ENCODE measurements around the gene SORCS2.

Gene SORCS2

DNA sequence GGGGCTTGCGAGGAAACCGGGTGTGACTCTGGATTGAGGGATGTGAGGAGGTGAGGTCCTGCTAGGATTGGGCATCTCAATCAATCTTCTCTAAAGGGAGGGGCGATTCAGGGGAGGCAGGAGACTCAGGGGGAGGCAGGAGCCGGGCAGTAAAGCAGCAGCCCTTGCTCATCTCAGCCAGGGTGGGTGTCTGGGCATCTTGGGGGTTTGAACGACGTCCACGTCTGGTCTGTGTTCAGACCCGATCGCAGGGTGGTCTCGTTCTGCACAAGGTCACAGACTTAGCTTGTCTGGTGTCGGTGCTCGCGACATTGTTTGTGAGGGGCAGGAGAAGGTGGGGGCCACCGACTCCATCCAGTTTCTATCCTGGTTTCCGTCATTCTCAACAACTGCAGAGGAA is 473.7 kb downstream of the SORCS2 start:
- in situ Hi-C loops (cut with MboI; ENCODE audit: low sequenced_read_pairs): no loop called here

DNA sequence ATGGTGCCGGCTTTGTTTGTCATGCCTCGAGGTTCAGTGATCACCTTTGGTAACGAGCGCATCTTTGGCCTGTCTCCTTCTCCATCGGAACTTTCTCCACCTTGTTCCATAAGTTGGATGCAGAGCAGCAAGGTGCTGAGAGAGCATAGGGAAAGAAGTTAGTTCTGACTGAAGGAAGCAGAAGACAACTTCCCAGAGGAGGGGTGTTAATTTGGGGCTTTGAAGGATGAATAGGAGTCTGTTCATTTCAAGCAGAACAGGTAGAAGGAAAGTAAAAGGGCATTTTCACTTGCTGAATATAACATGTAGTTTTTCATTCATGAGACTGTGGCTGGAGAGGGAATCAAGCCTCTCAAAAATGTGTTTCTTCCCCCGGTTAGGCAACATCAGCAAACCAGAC is 474.4 kb downstream of the SORCS2 start:
- in situ Hi-C loops (cut with MboI; ENCODE audit: low sequenced_read_pairs): no loop called here

DNA sequence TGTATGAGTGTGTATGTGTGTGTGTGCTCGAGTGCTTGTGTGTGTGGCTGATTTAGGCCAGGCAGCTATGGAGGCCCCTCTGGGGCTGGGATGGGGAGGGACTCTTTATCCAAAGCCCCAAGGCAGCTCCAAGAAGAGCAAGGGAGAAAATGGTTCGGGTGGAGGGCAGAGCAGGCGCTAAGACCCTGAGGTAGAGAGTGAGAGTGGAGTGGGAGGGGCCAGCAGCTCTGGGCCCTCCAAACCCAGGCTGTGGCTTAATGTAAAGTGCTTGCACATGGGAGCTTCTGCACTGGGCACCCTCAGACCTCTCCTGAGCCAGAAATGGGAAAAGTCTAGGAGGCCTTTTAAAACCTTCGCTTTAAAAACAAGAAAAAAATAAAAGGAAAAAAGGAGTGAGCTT is 475.9 kb downstream of the SORCS2 start:
- in situ Hi-C loops (cut with MboI; ENCODE audit: low sequenced_read_pairs): no loop called here

DNA sequence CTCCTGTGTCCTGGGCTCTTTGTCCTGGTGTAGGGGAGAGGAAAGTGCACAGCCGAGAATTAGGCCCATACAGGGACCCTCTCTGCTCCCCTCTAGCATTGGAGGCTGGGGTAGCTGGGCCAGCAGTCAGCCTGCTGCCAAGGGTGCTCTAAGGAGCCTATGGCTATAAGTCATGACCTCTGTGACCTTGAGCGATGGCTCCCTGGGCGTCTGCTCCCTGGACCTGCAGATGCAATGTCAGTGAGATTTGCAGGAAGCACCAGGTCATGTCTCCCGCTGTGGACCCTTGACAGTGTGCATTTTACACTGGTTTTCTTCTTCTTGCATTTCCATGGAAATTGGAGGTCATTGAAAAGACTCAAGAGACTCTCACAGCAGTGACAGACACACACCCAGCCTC is 476.5 kb downstream of the SORCS2 start:
- in situ Hi-C loops (cut with MboI; ENCODE audit: low sequenced_read_pairs): no loop called here

DNA sequence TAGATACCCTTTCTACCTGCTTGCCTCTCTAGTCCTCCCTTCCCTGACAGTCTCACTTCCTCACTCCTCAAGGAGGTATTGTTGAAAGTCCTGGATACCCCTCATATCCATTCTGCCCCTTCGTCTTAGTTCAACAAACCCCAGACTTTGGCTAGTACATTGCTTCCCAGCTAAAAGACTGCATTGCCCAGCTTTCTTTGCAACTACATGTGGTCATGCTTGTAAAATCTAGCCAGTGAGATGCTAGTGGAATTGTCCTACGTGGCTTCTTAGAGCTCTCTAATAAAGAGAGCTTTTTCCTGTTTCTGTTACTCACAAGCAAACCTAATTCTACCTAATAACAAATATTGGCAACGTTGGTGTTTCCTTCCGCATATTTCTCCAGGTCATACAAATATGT is 480.3 kb downstream of the SORCS2 start:
- in situ Hi-C loops (cut with MboI; ENCODE audit: low sequenced_read_pairs): no loop called here

DNA sequence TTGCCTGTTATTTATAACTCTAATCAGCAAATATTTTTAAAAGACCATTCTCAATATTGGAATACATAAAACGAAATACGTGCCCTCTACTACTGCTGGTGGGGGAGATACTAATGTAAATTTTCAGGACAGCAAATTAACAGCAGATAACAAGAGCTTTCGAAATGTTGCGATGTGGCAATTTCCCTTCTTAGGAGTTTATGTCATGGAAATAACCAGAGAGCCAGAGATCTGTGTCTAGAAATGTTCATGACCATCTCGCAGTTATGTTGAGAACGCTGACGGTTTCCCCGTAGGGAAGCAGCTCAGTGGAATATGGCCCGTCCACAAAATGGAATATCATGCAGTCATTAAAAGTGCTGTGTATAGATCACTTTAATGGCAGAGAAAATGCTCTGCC is 480.8 kb downstream of the SORCS2 start:
- in situ Hi-C loops (cut with MboI; ENCODE audit: low sequenced_read_pairs): no loop called here

DNA sequence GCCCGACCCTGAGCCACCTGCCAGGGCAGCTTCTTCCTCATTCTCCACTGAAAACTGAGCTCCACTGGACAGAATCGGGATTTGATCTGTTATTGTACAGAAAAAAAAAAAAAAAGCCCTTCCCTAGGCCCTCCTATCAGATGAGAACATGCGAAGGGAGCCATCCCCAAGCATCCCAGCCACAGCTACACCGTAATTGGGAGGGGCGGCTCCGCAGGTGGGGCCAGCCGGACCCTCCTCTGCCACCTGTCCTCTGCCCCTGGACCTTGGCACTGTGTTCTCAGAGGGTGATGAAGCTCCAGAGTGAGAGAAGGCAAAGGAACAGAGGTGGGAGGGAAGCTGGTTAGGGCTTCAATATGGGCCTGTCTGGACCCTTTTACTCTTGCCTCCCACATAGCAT is 482.4 kb downstream of the SORCS2 start:
- in situ Hi-C loops (cut with MboI; ENCODE audit: low sequenced_read_pairs): no loop called here

DNA sequence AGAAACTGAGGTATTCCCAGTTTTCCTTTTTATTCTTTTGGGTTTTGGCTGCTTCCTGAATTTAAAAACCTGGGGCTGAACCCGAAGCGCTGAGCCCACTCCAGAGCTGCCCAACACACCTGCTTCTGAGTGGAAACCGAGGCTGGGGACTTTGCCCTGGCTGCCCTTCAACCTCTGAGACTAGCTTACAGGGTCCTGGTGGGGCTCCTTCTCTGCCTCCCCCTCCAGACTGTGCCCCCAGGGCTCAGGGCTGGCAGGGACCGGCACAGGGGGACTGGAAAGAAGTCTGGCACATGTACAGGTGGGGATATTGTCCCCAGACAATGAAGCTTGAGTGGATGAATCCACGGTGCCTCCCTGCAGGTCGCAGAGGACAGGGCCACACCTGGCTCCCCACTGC is 482.8 kb downstream of the SORCS2 start:
- in situ Hi-C loops (cut with MboI; ENCODE audit: low sequenced_read_pairs): no loop called here

DNA sequence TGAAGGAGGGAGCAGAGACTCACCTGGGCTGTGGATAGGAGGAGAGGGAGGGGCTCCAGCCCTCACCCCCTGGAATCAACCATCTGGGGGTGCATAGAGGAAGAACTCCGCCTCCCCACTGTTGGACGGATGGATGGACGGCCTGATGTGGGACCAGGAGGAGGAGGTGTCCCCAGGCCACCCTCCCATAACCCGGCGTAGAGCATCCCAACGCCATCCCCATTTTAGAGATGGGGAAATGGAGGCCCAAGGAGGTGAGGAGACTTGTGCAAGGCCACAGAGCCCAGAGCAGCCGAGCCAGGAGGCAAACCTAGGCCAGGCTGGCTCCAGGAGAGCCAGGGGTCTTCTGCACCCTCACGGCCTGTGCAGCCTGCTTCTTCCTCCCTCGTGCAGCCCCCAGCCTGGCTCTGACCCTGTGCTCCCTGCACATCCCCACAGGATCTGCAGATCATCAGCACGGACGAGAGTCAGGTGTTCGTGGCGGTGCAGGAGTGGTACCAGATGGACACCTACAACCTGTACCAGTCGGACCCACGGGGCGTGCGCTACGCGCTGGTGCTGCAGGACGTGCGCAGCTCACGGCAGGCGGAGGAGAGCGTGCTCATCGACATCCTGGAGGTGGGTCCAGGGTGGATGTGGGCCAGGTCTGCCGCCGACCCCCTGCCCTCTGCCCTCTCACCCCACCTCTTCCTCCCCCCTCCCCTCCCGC is 483.4 kb downstream of the SORCS2 start:
- in situ Hi-C loops (cut with MboI; ENCODE audit: low sequenced_read_pairs): no loop called here

DNA sequence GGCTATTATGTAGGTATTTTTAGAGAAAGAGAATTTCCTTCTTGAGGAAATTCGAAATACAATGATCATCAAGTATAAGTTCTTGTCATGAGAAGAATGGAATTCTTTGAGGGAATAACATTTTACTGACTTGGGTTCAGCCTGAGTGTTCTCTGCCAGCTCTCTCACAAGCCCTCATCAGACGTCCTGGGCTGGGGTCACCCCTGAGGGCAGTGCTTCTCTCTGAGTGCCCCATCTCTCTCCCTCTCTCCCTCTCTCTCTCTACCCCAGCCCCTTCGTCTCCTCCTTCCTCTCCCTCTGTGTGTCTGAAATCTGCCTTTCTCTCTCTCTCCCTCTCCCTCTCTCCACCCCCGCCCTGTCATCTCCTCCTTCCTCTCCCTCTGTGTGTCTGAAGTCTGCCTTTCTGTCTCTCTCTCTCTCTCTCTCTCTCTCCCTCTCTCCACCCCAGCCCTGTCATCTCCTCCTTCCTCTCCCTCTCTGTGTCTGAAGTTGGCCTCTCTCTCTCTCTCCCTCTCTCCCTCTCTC is 484.1 kb downstream of the SORCS2 start:
- in situ Hi-C loops (cut with MboI; ENCODE audit: low sequenced_read_pairs): no loop called here

DNA sequence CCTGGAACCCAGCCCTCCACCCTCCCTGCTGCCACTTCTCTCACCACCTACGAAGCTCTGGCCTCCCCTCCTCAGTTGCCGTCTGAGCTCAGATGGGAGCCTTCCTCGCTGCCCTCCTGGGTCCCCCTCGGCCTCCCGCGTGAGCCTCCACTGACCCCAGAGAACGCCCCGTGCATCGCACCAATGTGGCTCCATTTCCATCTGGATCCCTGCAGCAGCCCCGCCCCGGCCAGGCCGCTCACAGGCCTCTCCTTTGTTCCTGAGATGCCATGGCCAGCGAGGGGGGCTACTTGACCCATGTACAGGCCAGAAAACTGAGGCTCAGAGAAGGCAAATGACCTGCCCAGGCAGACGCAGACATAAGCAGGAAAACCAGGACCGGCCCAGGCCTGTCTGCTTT is 484.7 kb downstream of the SORCS2 start:
- in situ Hi-C loops (cut with MboI; ENCODE audit: low sequenced_read_pairs): no loop called here

DNA sequence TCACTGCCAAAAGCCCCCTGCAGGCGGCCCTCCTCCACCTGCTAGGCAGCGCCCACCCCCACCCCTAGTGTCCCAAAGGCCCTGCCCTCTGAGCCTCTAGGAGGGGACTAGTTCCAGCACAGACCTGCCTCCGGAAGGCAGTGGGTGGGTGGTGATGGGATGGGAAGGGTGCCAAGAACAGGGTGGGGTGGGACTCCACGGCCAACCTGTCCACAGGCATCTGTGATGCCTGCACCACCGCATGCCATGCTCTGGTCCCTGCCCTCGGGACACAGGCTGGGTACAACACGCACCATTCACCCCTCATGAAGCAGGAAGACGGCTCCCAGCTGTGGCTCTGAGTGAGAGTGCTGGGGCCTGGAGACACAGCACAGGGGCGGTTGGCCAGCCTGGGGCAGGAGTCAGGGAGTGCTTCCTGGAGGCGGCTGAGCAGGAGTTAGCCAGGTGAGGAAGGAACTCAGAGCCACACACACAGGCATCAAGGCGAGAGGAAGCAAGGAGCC is 485.5 kb downstream of the SORCS2 start:
- in situ Hi-C loops (cut with MboI; ENCODE audit: low sequenced_read_pairs): no loop called here

DNA sequence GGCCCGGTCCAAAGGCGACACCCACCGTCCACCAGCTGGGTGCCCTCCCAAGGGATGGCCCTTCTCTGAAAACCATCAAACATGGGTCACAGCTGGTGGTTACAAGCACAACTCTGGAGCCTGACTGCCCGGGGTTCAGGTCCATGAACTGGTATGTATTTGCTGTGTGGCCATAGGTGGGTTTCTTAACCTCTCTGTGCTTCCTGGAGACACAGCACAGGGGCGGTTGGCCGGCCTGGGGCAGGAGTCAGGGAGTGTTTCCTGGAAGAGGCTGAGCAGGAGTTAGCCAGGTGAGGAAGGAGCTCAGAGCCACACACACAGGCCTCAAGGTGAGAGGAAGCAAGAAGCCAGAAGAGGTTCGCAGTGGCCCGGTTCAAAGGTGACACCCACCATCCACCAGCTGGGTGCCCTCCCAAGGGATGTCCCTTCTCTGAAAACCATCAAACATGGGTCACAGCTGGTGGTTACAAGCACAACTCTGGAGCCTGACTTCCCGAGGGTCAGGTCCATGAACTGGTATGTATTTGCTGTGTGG is 486.0 kb downstream of the SORCS2 start:
- in situ Hi-C loops (cut with MboI; ENCODE audit: low sequenced_read_pairs): no loop called here

DNA sequence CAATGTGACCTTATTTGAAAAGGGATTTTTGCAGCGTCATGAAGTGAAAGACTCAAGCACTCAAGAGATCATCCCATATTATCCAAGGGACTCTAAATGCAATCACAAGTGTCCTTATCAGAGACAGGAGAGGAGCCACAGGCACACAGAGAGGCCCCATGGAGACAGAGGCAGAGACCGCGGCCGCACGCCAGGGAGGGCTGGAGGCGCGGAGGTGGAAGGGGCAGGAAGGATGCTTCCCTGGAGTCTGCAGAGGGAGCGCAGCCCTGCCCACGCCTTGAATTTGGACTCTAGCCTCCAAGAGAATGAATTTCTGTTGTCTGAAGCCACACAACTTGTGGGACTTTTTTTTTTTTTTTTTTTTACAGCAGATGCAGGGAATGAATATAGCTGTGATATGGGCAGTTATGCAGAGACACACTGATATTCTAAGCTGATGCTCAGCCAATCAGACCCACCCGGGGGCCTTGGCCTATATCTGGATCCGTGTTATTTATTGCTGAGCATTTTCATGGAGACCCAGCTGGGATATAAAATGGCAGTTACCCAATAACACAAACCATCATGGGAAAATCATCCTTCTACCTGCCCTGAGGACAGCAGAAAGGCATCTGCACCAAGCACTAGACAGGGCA is 487.2 kb downstream of the SORCS2 start:
- in situ Hi-C loops (cut with MboI; ENCODE audit: low sequenced_read_pairs): no loop called here

DNA sequence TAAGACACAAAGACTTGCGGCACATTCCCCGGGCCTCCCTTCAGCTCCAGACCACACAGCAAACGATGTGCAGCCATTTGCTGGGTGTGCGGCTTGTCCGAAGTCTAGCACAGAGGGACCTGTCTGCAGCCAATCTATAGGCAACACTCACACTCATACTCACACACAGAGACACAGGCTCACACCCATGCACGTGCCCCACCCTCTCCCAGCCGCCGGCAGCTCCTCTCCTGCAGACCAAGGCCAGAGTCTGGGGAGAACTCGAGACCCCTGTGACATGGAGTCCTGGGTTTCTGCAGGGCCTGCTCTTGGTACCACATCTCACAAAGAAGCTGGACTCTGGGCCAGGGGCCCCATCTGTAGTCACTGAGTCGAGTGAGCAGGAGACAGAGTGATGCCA is 487.8 kb downstream of the SORCS2 start:
- in situ Hi-C loops (cut with MboI; ENCODE audit: low sequenced_read_pairs): no loop called here

DNA sequence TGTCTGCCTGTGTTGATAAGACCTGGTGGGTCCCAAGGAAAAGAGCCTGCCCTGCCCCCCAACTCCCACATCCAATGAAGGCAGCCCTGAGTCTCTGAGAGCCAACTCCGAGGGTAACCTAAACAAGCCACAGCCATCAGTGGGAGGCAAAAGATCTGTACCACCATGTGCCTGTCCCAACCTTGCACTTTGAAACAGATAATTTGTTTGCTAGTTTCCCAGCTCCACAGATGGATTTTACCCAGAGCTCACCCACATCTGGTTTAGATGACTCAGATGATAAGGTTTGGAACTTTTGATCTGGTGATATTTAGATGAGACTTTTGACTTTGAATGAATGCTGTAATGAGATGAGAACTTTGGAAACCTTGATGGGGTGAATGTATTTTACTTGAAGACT is 488.4 kb downstream of the SORCS2 start:
- in situ Hi-C loops (cut with MboI; ENCODE audit: low sequenced_read_pairs): no loop called here

DNA sequence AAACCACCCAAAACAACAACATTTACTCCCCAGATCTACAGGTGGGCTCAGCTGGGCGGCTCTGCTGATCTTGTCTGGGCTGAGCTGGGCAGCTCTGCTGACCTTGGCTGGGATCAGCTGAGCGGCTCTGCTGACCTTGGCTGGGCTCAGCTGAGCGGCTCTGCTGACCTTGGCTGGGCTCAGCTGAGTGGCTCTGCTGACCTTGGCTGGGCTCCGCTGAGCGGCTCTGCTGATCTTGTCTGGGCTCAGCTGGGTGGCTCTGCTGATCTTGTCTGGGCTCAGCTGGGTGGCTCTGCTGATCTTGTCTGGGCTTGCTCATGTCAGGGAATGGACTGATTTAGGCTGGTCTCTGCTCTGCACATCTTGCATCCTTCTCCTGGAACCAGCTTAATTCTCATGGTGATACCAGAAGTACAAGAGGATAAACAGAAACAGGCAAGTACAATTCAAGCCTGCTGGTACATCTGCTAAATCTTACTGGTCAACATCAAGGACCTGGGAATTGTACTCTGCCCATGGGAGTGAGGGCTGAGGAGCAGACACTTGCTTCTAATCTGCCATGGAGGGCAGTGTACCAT is 490.9 kb downstream of the SORCS2 start:
- in situ Hi-C loops (cut with MboI; ENCODE audit: low sequenced_read_pairs): no loop called here

DNA sequence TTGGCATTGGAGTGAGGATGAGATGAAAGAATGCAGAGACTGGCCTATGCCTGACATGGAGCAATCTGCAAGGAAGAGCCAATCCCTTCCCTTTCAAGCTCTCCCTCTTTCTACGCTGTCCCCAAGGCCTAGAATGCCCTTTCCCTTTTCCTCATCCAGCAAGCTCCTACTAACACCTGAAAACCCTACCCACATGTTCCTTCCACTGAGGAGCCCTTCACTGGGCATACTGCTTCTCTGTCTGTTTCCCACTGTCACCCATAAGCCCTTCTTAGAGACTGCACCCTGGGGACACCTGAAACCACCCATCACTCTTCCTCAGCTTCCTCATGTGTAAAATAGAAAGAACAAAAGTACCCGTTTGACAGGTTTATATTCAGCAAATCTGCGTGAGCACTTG is 492.0 kb downstream of the SORCS2 start:
- in situ Hi-C loops (cut with MboI; ENCODE audit: low sequenced_read_pairs): no loop called here

DNA sequence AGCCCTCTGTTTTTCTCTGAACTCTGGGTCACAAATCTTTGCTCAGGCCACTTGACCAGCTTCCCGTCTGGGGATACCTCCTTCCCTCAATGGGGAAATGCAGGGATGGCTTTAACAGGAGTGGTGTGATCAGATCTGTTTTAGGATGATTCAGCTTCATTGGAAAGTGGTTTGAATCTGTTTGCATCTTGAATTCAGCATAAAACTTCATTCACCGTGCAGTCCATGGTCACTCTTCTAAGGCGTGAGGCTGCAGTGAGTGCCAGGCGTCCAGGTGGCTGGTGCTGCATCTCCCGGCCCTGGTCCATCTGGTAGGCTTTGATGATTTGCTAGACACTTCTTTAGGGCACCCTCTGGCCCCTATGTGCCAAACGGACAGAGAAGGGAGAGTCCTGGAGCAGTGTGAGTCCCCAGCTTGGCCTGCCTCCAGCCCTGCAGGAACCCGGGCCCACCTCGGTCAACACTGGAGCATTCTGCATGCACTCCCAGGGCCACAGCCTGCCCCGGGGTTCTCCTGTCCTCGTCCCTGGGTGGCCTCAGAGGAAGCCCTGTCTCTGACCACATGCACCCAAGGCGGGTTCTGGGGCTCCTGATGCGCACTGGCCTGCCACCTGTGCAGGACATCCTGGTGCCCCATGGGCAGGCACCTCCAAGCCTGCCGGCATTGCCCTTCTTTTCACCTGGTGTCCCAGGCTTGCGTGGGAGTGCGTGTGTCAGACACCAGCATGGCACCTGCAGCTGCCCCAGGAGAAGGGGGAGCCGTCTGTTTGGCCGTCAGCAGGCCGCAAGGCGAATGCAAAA is 493.9 kb downstream of the SORCS2 start:
- in situ Hi-C loops (cut with MboI; ENCODE audit: low sequenced_read_pairs): no loop called here

DNA sequence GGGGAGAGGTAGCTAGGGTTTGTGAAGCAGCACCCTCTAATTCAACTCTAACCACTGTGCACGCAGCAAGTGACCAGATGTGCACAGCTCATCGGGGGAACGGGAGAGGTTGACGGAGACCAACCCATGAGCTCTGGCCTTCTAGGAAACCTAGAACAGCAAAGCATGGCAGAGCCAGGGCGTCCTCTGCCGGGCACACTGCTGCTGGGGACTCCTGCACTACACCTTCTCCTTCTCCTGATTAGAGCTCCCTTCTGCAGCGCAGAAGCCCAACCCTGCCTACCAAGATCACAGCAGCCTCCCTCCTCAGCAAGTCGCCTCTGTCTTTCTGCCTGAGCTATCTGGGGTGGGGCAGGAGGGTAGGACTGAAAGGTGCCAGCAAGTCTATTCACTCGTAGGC is 494.7 kb downstream of the SORCS2 start:
- in situ Hi-C loops (cut with MboI; ENCODE audit: low sequenced_read_pairs): no loop called here

DNA sequence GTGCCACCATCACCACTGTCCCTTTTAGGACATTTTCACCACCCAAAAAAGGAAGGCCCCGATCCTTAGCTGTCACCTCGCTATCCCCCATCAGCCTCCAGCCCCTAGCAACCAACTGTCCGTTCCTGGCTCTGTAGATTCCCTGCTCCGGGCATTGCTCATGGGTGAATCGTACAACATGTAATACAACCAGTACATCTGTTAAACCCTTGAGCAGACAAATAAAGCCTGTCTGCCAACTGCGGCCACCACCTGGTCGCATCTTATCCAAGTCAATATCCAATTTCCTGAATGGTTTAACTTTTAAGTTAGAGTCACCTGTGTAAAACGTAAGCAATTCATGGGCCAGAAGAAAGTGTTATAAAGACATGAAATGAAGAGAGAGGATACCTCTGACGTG is 495.5 kb downstream of the SORCS2 start:
- in situ Hi-C loops (cut with MboI; ENCODE audit: low sequenced_read_pairs): no loop called here
